ENCODE data around the gene SYPL2. TPM values are rescaled to one million over a fixed set of nuclear protein-coding genes. Genes with fewer than 3 reads are reported as not detected.
A peak's percentile ranks its signal among the peaks of the same experiment; 100 is the strongest.

The SYPL2 gene
- total RNA-seq, 1 donor from 2014 or later: 1.5 TPM

- no peaks in the 10 kb centered on the region for H3K9me3 ChIP-seq
- intact Hi-C loops (cut with DNase I): loop anchor here (5.0 kb wide), 1 partner anchor 32 kb away; no protein-coding TSS in a partner anchor
- peaks cover 40% of the 10 kb centered on the region for H3K36me3 ChIP-seq
- peak; percentile 61 to 71 for ATAC-seq
- peaks cover 51% of the 10 kb centered on the region for H3K4me1 ChIP-seq
- H3K27me3 ChIP-seq (ENCODE audit: low read depth): no peaks in the 10 kb centered on the region
- no peak overlapping the region for H3K4me3 ChIP-seq
- peak overlapping the region; percentile 22 for H3K27ac ChIP-seq
- peak; percentile 46 for TF ChIP-seq CTCF (IDR thresholded peaks at IDR 0.05)
- DNase-seq: peak; percentile 68
Observed at GRCh38 chr1:109499661-109500536, 33.6 kb downstream of the SYPL2 start.

GRCh38 chr1:109500941-109501381 lies 34.6 kb downstream of the SYPL2 start:
- Histone ChIP-seq H3K27me3 (ENCODE audit: low read depth) (no peaks in the 10 kb centered on the region), H3K4me1 (peaks cover 46% of the 10 kb centered on the region), H3K27ac (peak overlapping the region; percentile 31), H3K9me3 (no peaks in the 10 kb centered on the region), H3K4me3 (no peak overlapping the region), H3K36me3 (peaks cover 35% of the 10 kb centered on the region)
- TF ChIP-seq CTCF (IDR thresholded peaks at IDR 0.05): no peak
- intact Hi-C loops (cut with DNase I): no loop called here
- ATAC-seq (peak; percentile 16 to 38), DNase-seq (no peak)

GRCh38 chr1:109501644-109502363 lies 35.5 kb downstream of the SYPL2 start:
- H3K36me3 ChIP-seq: peaks cover 27% of the 10 kb centered on the region
- no peaks in the 10 kb centered on the region for H3K27me3 ChIP-seq (ENCODE audit: low read depth)
- DNase-seq: no peak
- no peak for TF ChIP-seq CTCF (IDR thresholded peaks at IDR 0.05)
- H3K9me3 ChIP-seq: no peaks in the 10 kb centered on the region
- H3K27ac ChIP-seq: no peak overlapping the region
- intact Hi-C loops (cut with DNase I): no loop called here
- H3K4me1 ChIP-seq: peaks cover 46% of the 10 kb centered on the region
- H3K4me3 ChIP-seq: no peak overlapping the region
- peak; percentile 15 to 16 for ATAC-seq

- H3K36me3 ChIP-seq: peaks cover 21% of the 10 kb centered on the region
- no peak overlapping the region for H3K27ac ChIP-seq
- TF ChIP-seq CTCF (IDR thresholded peaks at IDR 0.05): no peak
- intact Hi-C loops (cut with DNase I): no loop called here
- H3K9me3 ChIP-seq: no peaks in the 10 kb centered on the region
- H3K4me3 ChIP-seq: no peak overlapping the region
- ATAC-seq (no peak), DNase-seq (no peak)
- no peaks in the 10 kb centered on the region for H3K27me3 ChIP-seq (ENCODE audit: low read depth)
- H3K4me1 ChIP-seq: peaks cover 46% of the 10 kb centered on the region
Observed at GRCh38 chr1:109502364-109502851, 36.1 kb downstream of the SYPL2 start.

- intact Hi-C loops (cut with DNase I): no loop called here
- TF ChIP-seq CTCF (IDR thresholded peaks at IDR 0.05): no peak
- H3K36me3 ChIP-seq: peaks cover 10% of the 10 kb centered on the region
- no peaks in the 10 kb centered on the region for H3K27me3 ChIP-seq (ENCODE audit: low read depth)
- H3K9me3 ChIP-seq: no peaks in the 10 kb centered on the region
- no peak overlapping the region for H3K27ac ChIP-seq
- no peak for DNase-seq
- ATAC-seq: no peak
- peaks cover 45% of the 10 kb centered on the region for H3K4me1 ChIP-seq
- H3K4me3 ChIP-seq: no peak overlapping the region
Observed at GRCh38 chr1:109503935-109504334, 37.6 kb downstream of the SYPL2 start.
